Activated T-cell treated with anti-CD3 and anti-CD28 coated beads, Interleukin-2, amount 50 U/mL, for 48 hours (primary cell): ENCODE results near the gene ANGPTL8.
A peak's percentile ranks its signal among the peaks of the same experiment; 100 is the strongest.

Source experiments
- DNase-seq, 2 experiments: peaks; one replicate each; pipeline ENCODE4 v3.0.0-alpha.2; 2020

Gene ANGPTL8

GRCh38 chr19:11264452-11265176 lies 25.2 kb downstream of the ANGPTL8 start:
- DNase-seq = no peak

GRCh38 chr19:11265177-11265784 lies 25.9 kb downstream of the ANGPTL8 start:
- no peak for DNase-seq

- no peak for DNase-seq
Measured at GRCh38 chr19:11265785-11266236, 26.4 kb downstream of the ANGPTL8 start.

GRCh38 chr19:11267316-11268085 lies 28.1 kb downstream of the ANGPTL8 start:
- no peak for DNase-seq

- no peak for DNase-seq
Measured at GRCh38 chr19:11268783-11269267, 29.4 kb downstream of the ANGPTL8 start.

GRCh38 chr19:11269408-11269807 lies 30.0 kb downstream of the ANGPTL8 start:
- no peak for DNase-seq

GRCh38 chr19:11273296-11273695 lies 33.9 kb downstream of the ANGPTL8 start:
- DNase-seq = no peak

- DNase-seq = no peak
Measured at GRCh38 chr19:11273989-11274388, 34.6 kb downstream of the ANGPTL8 start.

- DNase-seq = no peak
Measured at GRCh38 chr19:11274533-11275086, 35.2 kb downstream of the ANGPTL8 start.

GRCh38 chr19:11278670-11279069 lies 39.3 kb downstream of the ANGPTL8 start:
- no peak for DNase-seq

GRCh38 chr19:11279505-11280236 lies 40.3 kb downstream of the ANGPTL8 start:
- DNase-seq = peak; percentile 34 to 45

GRCh38 chr19:11281356-11282049 lies 42.1 kb downstream of the ANGPTL8 start:
- DNase-seq = no peak

GRCh38 chr19:11284515-11284914 lies 45.1 kb downstream of the ANGPTL8 start:
- no peak for DNase-seq

- DNase-seq = no peak
Measured at GRCh38 chr19:11286312-11286974, 47.0 kb downstream of the ANGPTL8 start.

GRCh38 chr19:11288349-11288748 lies 48.9 kb downstream of the ANGPTL8 start:
- no peak for DNase-seq

- no peak for DNase-seq
Measured at GRCh38 chr19:11290256-11290655, 50.8 kb downstream of the ANGPTL8 start.

- DNase-seq = no peak
Measured at GRCh38 chr19:11291415-11291814, 52.0 kb downstream of the ANGPTL8 start.
